GM12874 (cell line): Measurements from ENCODE around the gene GPRC5B.

Experiments used
- CTCF ChIP-seq: IDR thresholded peaks from 2 replicates; pipeline ENCODE4 v1.5.1; 2011; ENCODE audit warnings: low read depth, mild to moderate bottlenecking, control low read depth, low read length, moderate library complexity; ENCODE audit not compliant: insufficient read depth

The GPRC5B gene

GRCh38 chr16:19871721-19872120, 12.9 kb downstream of the GPRC5B start:
- no peak for TF ChIP-seq CTCF

- no peak for TF ChIP-seq CTCF
These were observed 16.2 kb downstream of the GPRC5B start for GRCh38 chr16:19868421-19868820.

GRCh38 chr16:19864566-19864965, 20.1 kb downstream of the GPRC5B start:
- no peak for TF ChIP-seq CTCF

- no peak for TF ChIP-seq CTCF
These were observed 20.7 kb downstream of the GPRC5B start for GRCh38 chr16:19863990-19864389.

GRCh38 chr16:19861811-19862327, 22.8 kb downstream of the GPRC5B start:
- no peak for TF ChIP-seq CTCF

- no peak for TF ChIP-seq CTCF
These were observed 23.5 kb downstream of the GPRC5B start for GRCh38 chr16:19861133-19861532.

- TF ChIP-seq CTCF: no peak
These were observed 24.2 kb downstream of the GPRC5B start for GRCh38 chr16:19860166-19861041.
